ENCODE measurements around the gene CCNQ. TPM values are rescaled to one million over a fixed set of nuclear protein-coding genes. Genes with fewer than 3 reads are reported as not detected.

The CCNQ gene
- total and polyA plus RNA-seq, 2 donors (not counting 3 experiments of a cell fraction or from before 2014, with no cell fraction given), result 21.3 to 37.0 TPM

DNA sequence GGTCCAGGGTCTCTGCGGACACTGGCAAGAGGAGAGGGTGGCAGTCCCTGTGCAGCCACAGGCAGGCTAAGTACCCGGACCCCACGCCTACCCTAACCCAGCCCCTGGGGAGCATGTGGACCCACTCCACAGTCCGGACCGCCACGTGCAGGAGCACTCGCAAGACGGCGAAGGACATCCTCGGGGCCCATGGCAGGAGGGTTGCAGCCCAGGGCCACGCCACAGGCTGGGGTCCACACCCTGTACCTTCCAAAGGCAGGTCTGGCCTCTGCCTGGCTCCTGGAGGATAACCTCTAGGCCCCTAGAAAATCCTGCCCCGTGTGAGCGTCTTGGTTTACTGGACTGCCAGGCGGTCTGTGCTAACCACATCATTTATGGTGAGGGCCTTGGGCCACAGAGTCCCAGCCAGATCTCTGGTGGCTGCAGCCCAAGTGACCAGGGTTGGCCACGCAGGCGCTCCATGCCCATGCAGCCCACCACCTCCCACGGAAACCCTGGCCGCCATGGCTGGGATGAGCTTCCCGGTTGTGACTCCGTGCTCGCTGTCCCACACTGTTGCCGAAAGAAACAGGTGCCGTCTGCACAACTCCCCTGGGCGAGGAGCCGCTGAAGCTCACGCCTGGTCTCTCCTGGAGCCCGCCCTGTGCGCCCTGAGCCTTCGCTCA lies 10.0 kb downstream of the CCNQ start:
- H4K20me1 ChIP-seq (replicated peaks; ENCODE audit: control insufficient read depth, extremely low read depth, insufficient read depth, low read length), result no peaks in the 10 kb centered on the region
- dilution Hi-C loops (cut with MboI; ENCODE audit: extremely low pct_ligation_motif_present, low sequenced_read_pairs), result no loop called here
- CTCF ChIA-PET, result no interaction called here

More for the DNA sequence above, 10.0 kb downstream of the CCNQ start:
- H3K4me2 ChIP-seq (ENCODE audit: insufficient read depth, low read length), result no peak overlapping the region
- intact Hi-C loops (cut with micrococcal nuclease), result no loop called here
- DNase-seq (ENCODE audit: low read depth, low spot score) (no peak), FAIRE-seq (no peak)
- H3K27me3 ChIP-seq (ENCODE audit: control insufficient read depth in 2 of 2, insufficient read depth in 2 of 2, low read length in 2 of 2), result no peaks in the 10 kb centered on the region
- H3K27ac ChIP-seq (ENCODE audit: insufficient read depth, low read depth, low read length), result no peak overlapping the region
- BruUV-seq (replicated peaks), result no TSS peak
- no peak overlapping the region for H2AFZ ChIP-seq (ENCODE audit: low read depth, low read length)
- H3K9me3 ChIP-seq (replicated peaks; ENCODE audit: control insufficient read depth, insufficient read depth, low read length), result no peaks in the 10 kb centered on the region
- H3K4me1 ChIP-seq (ENCODE audit: control insufficient read depth, extremely low read depth, insufficient read depth, low read length), result no peaks in the 10 kb centered on the region
- no peaks in the 10 kb centered on the region for H3K79me2 ChIP-seq (ENCODE audit: control insufficient read depth, insufficient read depth, low read length)
- H3K9ac ChIP-seq (replicated peaks; ENCODE audit: extremely low read depth, insufficient read depth, low read length), result no peak overlapping the region
- no peaks in the 10 kb centered on the region for H3K9me1 ChIP-seq (replicated peaks; ENCODE audit: control insufficient read depth, extremely low read depth, insufficient read depth, low read length)
- peaks cover 3 to 15% of the 10 kb centered on the region in 2 experiments for H3K36me3 ChIP-seq (ENCODE audit: control insufficient read depth in 2 of 2, extremely low read depth in 1 of 2, insufficient read depth in 2 of 2, low read length in 2 of 2)
- POLR2A ChIA-PET, result no interaction called here
- no peak overlapping the region for H3K4me3 ChIP-seq (replicated peaks in 1 of 3; ENCODE audit: insufficient read depth in 1 of 3, low read depth in 1 of 3, low read length in 3 of 3)
- no peak for TF ChIP-seq EZH2 (IDR thresholded peaks at IDR 0.05; ENCODE audit: borderline replicate concordance, low read depth, low read length, severe bottlenecking)
- TF ChIP-seq POLR2AphosphoS5 (IDR thresholded peaks at IDR 0.05; ENCODE audit: insufficient read depth, low read depth, low read length), result no peak
- TF ChIP-seq MYC (IDR thresholded peaks at IDR 0.05; ENCODE audit: low read depth, low read length), result no peak
- no peak for TF ChIP-seq GATA2 (IDR thresholded peaks at IDR 0.05; ENCODE audit: insufficient read depth, insufficient read length, low read depth, low read length)
- no peak for TF ChIP-seq JUN (IDR thresholded peaks at IDR 0.05; ENCODE audit: borderline replicate concordance, insufficient read depth, insufficient read length, low read depth)
- no peak for TF ChIP-seq FOS (IDR thresholded peaks at IDR 0.05; ENCODE audit: borderline replicate concordance, insufficient read depth, low read length)
- TF ChIP-seq MAX (IDR thresholded peaks at IDR 0.05; ENCODE audit: insufficient read depth, insufficient read length), result no peak
- no peak for TF ChIP-seq POLR2A (IDR thresholded peaks at IDR 0.05; ENCODE audit: low read depth, low read length)
- TF ChIP-seq, protein P1, sequence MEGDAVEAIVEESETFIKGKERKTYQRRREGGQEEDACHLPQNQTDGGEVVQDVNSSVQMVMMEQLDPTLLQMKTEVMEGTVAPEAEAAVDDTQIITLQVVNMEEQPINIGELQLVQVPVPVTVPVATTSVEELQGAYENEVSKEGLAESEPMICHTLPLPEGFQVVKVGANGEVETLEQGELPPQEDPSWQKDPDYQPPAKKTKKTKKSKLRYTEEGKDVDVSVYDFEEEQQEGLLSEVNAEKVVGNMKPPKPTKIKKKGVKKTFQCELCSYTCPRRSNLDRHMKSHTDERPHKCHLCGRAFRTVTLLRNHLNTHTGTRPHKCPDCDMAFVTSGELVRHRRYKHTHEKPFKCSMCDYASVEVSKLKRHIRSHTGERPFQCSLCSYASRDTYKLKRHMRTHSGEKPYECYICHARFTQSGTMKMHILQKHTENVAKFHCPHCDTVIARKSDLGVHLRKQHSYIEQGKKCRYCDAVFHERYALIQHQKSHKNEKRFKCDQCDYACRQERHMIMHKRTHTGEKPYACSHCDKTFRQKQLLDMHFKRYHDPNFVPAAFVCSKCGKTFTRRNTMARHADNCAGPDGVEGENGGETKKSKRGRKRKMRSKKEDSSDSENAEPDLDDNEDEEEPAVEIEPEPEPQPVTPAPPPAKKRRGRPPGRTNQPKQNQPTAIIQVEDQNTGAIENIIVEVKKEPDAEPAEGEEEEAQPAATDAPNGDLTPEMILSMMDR (IDR thresholded peaks at IDR 0.05; ENCODE audit: extremely low read depth in 1 of 2, insufficient read depth in 1 of 2, low read depth in 1 of 2, low read length in 2 of 2), result no peak
